ENCODE measurements around the gene NHEJ1.

- TF ChIP-seq GATA2 (IDR thresholded peaks at IDR 0.05; ENCODE audit: low read depth, low read length) (no peak), GATA3 (IDR thresholded peaks at IDR 0.05; ENCODE audit: low read depth, low read length) (no peak)
Observed at GRCh38 chr2:219174146-219174545, 13.5 kb upstream of the NHEJ1 start.

Data from SH-SY5Y (cell line).